MG63 (cell line): ENCODE measurements around the gene HSFX1. TPM values are rescaled to one million over a fixed set of nuclear protein-coding genes. Genes with fewer than 3 reads are reported as not detected.
"Not testable (repeated sequence)": the region's sequence is repeated elsewhere in the genome, so short reads cannot be mapped to it uniquely, and the experiment has no call there.

Experiments
- DNase-seq: peaks from one replicate; pipeline ENCODE4 v3.0.0-alpha.2; 2020
- H3K27me3 ChIP-seq: fragments of 250-450 bp; sonication (Bioruptor Pico); 2 replicates; pipeline ENCODE4 v1.5.1; 2020; ENCODE audit warnings: mild to moderate bottlenecking, moderate library complexity
- H3K36me3 ChIP-seq: fragments of 250-450 bp; sonication (Bioruptor Pico); 2 replicates; pipeline ENCODE4 v1.5.1; 2020; ENCODE audit warnings: mild to moderate bottlenecking, moderate library complexity
- H3K4me3 ChIP-seq: fragments of 250-450 bp; sonication (Bioruptor Pico); 2 replicates; pipeline ENCODE4 v1.5.1; 2020; ENCODE audit warnings: mild to moderate bottlenecking, moderate library complexity
- H3K9me3 ChIP-seq: fragments of 250-450 bp; sonication (Bioruptor Pico); 2 replicates; pipeline ENCODE4 v1.5.1; 2020; ENCODE audit warnings: mild to moderate bottlenecking, moderate library complexity
- total RNA-seq: library from RNA; depleted of rRNA; stranded (reverse); fragments of >200 nt; shearing (Covaris generic); gene quantifications from 2 replicates; pipeline ENCODE4 v1.2.3, GENCODE V29; 2014; ENCODE audit warnings: low replicate concordance; rRNA removed

The HSFX1 gene
- not detected in 2 replicates for total RNA-seq

- not testable (repeated sequence) for H3K9me3 ChIP-seq, H3K4me3 ChIP-seq, H3K36me3 ChIP-seq, H3K27me3 ChIP-seq, DNase-seq
These were observed at the start of gene HSFX1 for GRCh38 chrX:149773768-149774167. Gene HSFX1, plus strand, starts transcription at chrX:149774068. Its CDS starts 614 bp downstream, at chrX:149774682.

- not testable (repeated sequence) for H3K27me3 ChIP-seq, H3K36me3 ChIP-seq, H3K4me3 ChIP-seq, DNase-seq, H3K9me3 ChIP-seq
These were observed 46.6 kb upstream of the HSFX1 start for GRCh38 chrX:149727308-149727707.

- not testable (repeated sequence) for DNase-seq, H3K9me3 ChIP-seq, H3K36me3 ChIP-seq, H3K4me3 ChIP-seq, H3K27me3 ChIP-seq
These were observed 31.6 kb upstream of the HSFX1 start for GRCh38 chrX:149742269-149742668.

- not testable (repeated sequence) for H3K9me3 ChIP-seq, DNase-seq, H3K27me3 ChIP-seq, H3K36me3 ChIP-seq, H3K4me3 ChIP-seq
These were observed 27.4 kb upstream of the HSFX1 start for GRCh38 chrX:149746390-149747007.

- no peak for DNase-seq
- no peaks in the 10 kb centered on the region for H3K36me3 ChIP-seq
- H3K9me3 ChIP-seq, result no peaks in the 10 kb centered on the region
- H3K4me3 ChIP-seq, result no peak overlapping the region
- no peaks in the 10 kb centered on the region for H3K27me3 ChIP-seq
These were observed 16.4 kb upstream of the HSFX1 start for GRCh38 chrX:149757206-149758067.

GRCh38 chrX:149758068-149758714 is 15.7 kb upstream of the HSFX1 start:
- Histone ChIP-seq H3K4me3 (no peak overlapping the region), H3K36me3 (no peaks in the 10 kb centered on the region), H3K27me3 (no peaks in the 10 kb centered on the region), H3K9me3 (no peaks in the 10 kb centered on the region)
- no peak for DNase-seq

GRCh38 chrX:149758715-149759078 is 15.2 kb upstream of the HSFX1 start:
- H3K27me3 ChIP-seq, DNase-seq, H3K36me3 ChIP-seq, H3K9me3 ChIP-seq, H3K4me3 ChIP-seq: not testable (repeated sequence)

GRCh38 chrX:149759824-149760223 is 14.0 kb upstream of the HSFX1 start:
- Histone ChIP-seq H3K27me3 (no peaks in the 10 kb centered on the region), H3K9me3 (no peaks in the 10 kb centered on the region), H3K36me3 (no peaks in the 10 kb centered on the region), H3K4me3 (no peak overlapping the region)
- no peak for DNase-seq

GRCh38 chrX:149760965-149761364 is 12.9 kb upstream of the HSFX1 start:
- no peak for DNase-seq
- Histone ChIP-seq H3K4me3 (no peak overlapping the region), H3K27me3 (no peaks in the 10 kb centered on the region), H3K9me3 (no peaks in the 10 kb centered on the region), H3K36me3 (no peaks in the 10 kb centered on the region)

GRCh38 chrX:149761858-149762674 is 11.8 kb upstream of the HSFX1 start:
- not testable (repeated sequence) for H3K4me3 ChIP-seq, H3K9me3 ChIP-seq, H3K36me3 ChIP-seq, DNase-seq, H3K27me3 ChIP-seq

GRCh38 chrX:149762696-149763614 is 10.9 kb upstream of the HSFX1 start:
- no peaks in the 10 kb centered on the region for H3K27me3 ChIP-seq
- DNase-seq, result no peak

GRCh38 chrX:149770344-149770743 is 3.5 kb upstream of the HSFX1 start:
- not testable (repeated sequence) for H3K4me3 ChIP-seq, DNase-seq, H3K27me3 ChIP-seq, H3K36me3 ChIP-seq, H3K9me3 ChIP-seq

More at GRCh38 chrX:149762696-149763614, 10.9 kb upstream of the HSFX1 start:
- no peaks in the 10 kb centered on the region for H3K9me3 ChIP-seq
- no peak overlapping the region for H3K4me3 ChIP-seq
- no peaks in the 10 kb centered on the region for H3K36me3 ChIP-seq

- H3K27me3 ChIP-seq, H3K36me3 ChIP-seq, H3K9me3 ChIP-seq, H3K4me3 ChIP-seq, DNase-seq: not testable (repeated sequence)
These were observed 842 bp upstream of the HSFX1 start for GRCh38 chrX:149773026-149773425.

- not testable (repeated sequence) for H3K36me3 ChIP-seq, H3K27me3 ChIP-seq, H3K9me3 ChIP-seq, H3K4me3 ChIP-seq, DNase-seq
These were observed 4.1 kb downstream of the HSFX1 start for GRCh38 chrX:149777999-149778398.

- not testable (repeated sequence) for H3K27me3 ChIP-seq, H3K9me3 ChIP-seq, H3K36me3 ChIP-seq, DNase-seq, H3K4me3 ChIP-seq
These were observed 7.9 kb downstream of the HSFX1 start, which contains the start of gene MAGEA9 for GRCh38 chrX:149781727-149782126. Gene MAGEA9, plus strand, starts transcription at chrX:149781930. Its CDS starts 4,281 bp downstream, at chrX:149786211.

GRCh38 chrX:149795531-149795930 is 21.7 kb downstream of the HSFX1 start:
- not testable (repeated sequence) for DNase-seq, H3K27me3 ChIP-seq, H3K9me3 ChIP-seq, H3K36me3 ChIP-seq, H3K4me3 ChIP-seq
